HUES6 (cell line): ENCODE results near the gene HIGD2B.
"Not testable (repeated sequence)": the region's sequence is repeated elsewhere in the genome, so short reads cannot be mapped to it uniquely, and the experiment has no call there.

Experiments
- H3K27ac ChIP-seq: 2 replicates; pipeline ENCODE4 v1.7.0; 2013; ENCODE audit warnings: low read depth, mild to moderate bottlenecking, low read length, inconsistent platforms
- H3K27me3 ChIP-seq: 2 replicates; pipeline ENCODE4 v1.6.1; 2013; ENCODE audit warnings: low read length; ENCODE audit not compliant: control insufficient read depth, insufficient read depth
- H3K36me3 ChIP-seq: 2 replicates; pipeline ENCODE4 v1.6.1; 2013; ENCODE audit warnings: low read length; ENCODE audit not compliant: control insufficient read depth, insufficient read depth
- H3K4me1 ChIP-seq: 2 replicates; pipeline ENCODE4 v1.6.1; 2013; ENCODE audit warnings: low read length; ENCODE audit not compliant: control insufficient read depth, insufficient read depth
- H3K4me3 ChIP-seq: 2 replicates; pipeline ENCODE4 v1.5.1; 2013; ENCODE audit warnings: low read depth, low read length
- H3K9ac ChIP-seq: one replicate; pipeline ENCODE4 v1.6.1; 2013; ENCODE audit warnings: mild to moderate bottlenecking, low read length
- H3K9me3 ChIP-seq: 2 replicates; pipeline ENCODE4 v1.6.1; 2013; ENCODE audit warnings: low read depth, low read length; ENCODE audit not compliant: control insufficient read depth, insufficient read depth

Gene HIGD2B

DNA sequence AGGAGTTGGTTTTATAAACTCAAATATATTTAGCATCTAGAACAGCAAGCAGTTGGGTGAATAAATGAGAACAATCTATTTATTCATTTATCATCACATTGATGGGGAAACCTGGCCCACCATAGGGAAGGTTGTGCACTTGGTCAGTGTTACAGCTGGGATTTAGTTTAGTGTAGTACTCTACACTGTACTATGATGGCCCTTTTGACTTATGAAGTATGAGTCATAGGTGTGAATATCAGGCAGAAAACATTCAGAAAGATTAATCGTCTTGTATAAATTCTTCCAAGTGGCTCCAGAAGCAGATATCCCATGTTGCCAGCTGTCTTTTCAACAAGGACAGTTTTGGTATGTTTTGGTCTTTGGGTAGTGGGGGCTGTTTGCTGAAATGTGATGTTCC lies 38.0 kb upstream of the HIGD2B start:
- H3K27ac ChIP-seq: no peak overlapping the region

DNA sequence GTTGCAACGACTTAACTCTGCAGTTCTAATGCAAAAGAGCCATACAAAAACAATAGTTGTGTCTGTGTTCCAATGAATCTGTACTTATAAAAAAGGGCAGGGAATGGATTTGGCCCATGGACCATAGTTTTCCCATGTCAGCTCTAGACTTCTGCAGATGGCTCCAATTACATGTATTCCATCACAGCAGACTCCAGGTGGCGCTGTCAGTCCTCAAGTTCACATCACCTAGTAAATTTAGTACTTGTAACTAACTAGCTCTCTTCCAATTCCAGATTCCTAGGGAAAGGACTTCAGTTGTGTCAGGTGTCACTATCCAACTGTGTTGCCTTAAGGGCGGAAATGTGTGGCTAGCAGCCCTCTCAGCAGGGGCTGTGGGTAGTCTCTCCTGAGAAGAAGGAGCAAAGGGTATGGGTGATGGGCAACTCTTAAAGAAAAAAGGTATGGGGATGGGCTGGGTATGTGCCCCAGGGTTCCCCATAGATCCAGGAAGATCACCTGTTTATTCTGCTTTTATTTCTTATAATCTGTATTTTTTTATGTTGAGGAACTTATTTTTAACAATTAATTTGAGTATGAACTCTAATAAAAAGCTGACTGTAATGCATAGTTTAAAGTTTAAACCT lies 36.2 kb upstream of the HIGD2B start:
- Histone ChIP-seq H3K9me3 (no peaks in the 10 kb centered on the region), H3K27me3 (no peaks in the 10 kb centered on the region), H3K9ac (no peak overlapping the region), H3K4me3 (no peak overlapping the region), H3K27ac (no peak overlapping the region), H3K36me3 (peaks cover 17% of the 10 kb centered on the region), H3K4me1 (peaks cover 3% of the 10 kb centered on the region; the same call in 1 of the 2 replicates)

More for the DNA sequence above, 38.0 kb upstream of the HIGD2B start:
- no peak overlapping the region for H3K9ac ChIP-seq
- peaks cover 3% of the 10 kb centered on the region; the same call in 1 of the 2 replicates for H3K4me1 ChIP-seq
- peaks cover 8% of the 10 kb centered on the region; the same call in 1 of the 2 replicates for H3K36me3 ChIP-seq
- no peak overlapping the region for H3K4me3 ChIP-seq
- H3K9me3 ChIP-seq: no peaks in the 10 kb centered on the region
- no peaks in the 10 kb centered on the region for H3K27me3 ChIP-seq

DNA sequence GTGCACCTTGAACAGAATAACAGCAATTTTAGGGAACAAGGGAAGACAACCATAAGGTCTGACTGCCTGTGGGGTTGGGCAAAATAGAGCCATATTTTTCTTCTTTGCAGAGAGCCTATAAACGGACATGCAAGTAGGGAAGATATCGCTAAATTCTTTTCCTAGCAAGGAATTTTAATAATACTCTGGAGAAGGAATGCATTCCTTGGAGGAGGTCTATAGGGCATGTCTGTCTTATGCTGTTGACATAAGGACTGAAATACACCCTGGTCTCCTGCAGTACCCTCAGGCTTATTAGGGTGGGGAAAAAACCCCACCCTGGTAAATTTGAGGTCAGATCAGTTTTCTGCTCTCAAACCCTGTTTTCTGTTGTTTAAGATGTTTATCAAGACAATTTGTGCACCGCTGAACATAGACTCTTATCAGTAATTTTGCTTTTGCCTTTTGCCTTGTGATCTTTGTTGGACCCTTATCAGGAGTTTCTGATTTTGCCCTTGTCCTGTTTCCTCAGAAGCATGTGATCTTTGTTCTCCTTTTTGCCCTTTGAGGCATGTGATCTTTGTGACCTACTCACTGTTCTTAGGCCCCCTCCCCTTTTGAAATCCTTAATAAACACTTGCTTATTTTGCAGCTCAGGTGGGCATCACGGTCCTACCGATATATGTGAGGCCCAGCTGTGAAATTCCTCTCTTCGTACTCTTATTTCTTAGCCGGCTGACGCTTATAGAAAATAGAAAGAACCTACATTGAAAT lies 22.7 kb upstream of the HIGD2B start:
- not testable (repeated sequence) for H3K9ac ChIP-seq, H3K27ac ChIP-seq, H3K9me3 ChIP-seq, H3K4me1 ChIP-seq, H3K27me3 ChIP-seq, H3K4me3 ChIP-seq
- H3K36me3 ChIP-seq: peaks cover 20% of the 10 kb centered on the region

DNA sequence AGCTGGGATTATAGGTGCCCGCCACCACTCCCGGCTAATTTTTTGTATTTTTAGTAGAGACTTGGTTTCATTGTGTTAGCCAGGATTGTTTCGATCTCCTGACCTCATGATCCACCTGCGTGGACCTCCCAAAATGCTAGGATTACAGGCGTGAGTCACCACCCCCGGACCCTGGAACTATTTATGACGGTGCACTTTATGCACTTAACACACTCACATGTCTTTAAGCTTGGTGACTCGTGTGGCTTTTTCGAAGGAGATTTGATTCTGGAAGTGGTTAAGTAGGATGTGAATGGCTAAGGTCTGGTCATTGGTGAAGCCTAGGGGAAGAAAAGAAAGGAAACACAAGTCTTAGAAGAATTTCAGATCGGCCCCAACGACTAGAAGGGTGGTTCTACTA lies 20.3 kb upstream of the HIGD2B start:
- Histone ChIP-seq H3K4me1 (no peaks in the 10 kb centered on the region), H3K36me3 (peaks cover 2% of the 10 kb centered on the region; the same call in 1 of the 2 replicates), H3K27me3 (no peaks in the 10 kb centered on the region), H3K9ac (no peak overlapping the region), H3K9me3 (no peaks in the 10 kb centered on the region), H3K4me3 (no peak overlapping the region), H3K27ac (no peak overlapping the region)

DNA sequence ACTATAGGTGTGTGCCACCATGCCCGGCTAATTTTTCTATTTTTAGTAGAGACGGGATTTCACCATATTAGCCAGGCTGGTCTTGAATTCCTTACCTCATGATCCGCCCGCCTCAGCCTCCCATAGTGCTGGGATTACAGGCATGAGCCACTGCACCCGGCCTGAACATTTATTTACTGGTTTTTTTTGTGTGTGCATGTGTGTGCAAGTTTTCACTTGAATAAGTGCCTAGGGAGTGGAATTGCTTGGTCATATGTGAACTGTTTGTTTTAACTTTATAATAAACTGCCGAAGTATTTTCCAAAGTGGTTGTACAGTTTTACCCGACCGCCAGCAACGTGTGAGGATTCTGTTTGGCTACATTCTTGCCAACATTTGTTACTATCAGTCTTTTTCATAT lies 14.1 kb upstream of the HIGD2B start:
- H3K4me1 ChIP-seq: no peaks in the 10 kb centered on the region
- no peaks in the 10 kb centered on the region for H3K9me3 ChIP-seq
- no peak overlapping the region for H3K9ac ChIP-seq
- H3K27ac ChIP-seq: no peak overlapping the region
- H3K4me3 ChIP-seq: no peak overlapping the region
- H3K36me3 ChIP-seq: no peaks in the 10 kb centered on the region
- no peaks in the 10 kb centered on the region for H3K27me3 ChIP-seq

DNA sequence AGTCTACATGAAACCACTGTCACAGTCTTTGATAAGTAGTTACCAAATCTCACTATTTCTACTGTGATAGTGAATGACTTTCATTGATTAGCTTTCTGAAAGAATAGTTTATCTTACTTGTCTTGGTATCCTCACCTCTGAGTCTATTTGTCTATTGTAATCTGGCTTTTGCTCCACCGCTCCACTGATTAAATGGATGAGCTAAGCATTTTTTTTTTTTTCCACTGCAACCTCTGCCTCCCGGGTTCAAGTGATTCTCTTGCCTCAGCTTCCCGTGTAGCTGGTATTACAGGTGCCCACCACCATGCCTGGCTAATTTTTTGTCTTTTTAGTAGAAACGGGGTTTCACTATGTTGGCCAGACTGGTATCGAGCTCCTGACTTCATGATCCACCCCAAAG lies 13.0 kb upstream of the HIGD2B start:
- no peaks in the 10 kb centered on the region for H3K27me3 ChIP-seq
- H3K9ac ChIP-seq: no peak overlapping the region
- H3K36me3 ChIP-seq: no peaks in the 10 kb centered on the region
- H3K27ac ChIP-seq: no peak overlapping the region
- H3K4me1 ChIP-seq: no peaks in the 10 kb centered on the region
- H3K9me3 ChIP-seq: no peaks in the 10 kb centered on the region
- H3K4me3 ChIP-seq: no peak overlapping the region

DNA sequence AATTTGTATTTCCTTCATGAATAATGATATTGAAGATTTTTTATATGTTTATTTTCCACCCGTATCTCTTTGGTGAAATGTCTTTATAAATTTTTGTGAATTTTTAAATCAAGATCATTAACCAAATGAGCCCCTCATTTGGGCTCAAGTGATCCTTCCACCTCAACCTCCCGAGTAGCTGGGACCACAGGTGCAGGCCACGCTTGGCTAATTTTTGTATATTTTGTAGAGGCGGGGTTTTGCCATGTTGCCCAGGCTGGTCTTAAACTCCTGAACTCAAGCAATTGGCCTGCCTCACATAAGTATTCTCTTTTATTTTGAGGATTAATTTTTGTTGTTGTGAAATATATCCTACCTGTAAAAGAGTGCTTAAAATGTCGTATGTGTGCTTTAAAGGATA lies 5.0 kb upstream of the HIGD2B start:
- Histone ChIP-seq H3K36me3 (no peaks in the 10 kb centered on the region), H3K9me3 (no peaks in the 10 kb centered on the region), H3K9ac (no peak overlapping the region), H3K4me3 (no peak overlapping the region), H3K27me3 (no peaks in the 10 kb centered on the region), H3K27ac (no peak overlapping the region), H3K4me1 (no peaks in the 10 kb centered on the region)

DNA sequence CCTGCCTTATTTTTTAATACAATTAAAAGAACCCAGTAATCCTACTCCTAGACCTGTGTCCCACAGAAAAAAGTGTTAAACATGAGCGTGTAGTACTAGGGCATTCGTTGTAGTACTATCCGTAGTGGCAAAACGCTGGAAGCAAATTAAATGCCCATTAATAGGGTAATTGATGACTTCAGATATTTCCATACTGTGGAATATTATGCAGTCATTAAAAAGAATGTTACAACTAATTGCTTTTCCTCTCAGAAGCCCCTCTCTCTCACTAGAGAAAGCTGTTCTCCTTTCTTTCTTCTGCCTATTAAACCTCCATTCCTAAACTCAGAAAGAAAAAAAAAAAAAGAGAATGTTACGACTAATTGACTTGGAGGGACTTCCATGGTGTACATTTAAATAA lies 2.7 kb upstream of the HIGD2B start:
- H3K4me3 ChIP-seq: no peak overlapping the region
- H3K9ac ChIP-seq: no peak overlapping the region
- H3K36me3 ChIP-seq: no peaks in the 10 kb centered on the region
- no peaks in the 10 kb centered on the region for H3K9me3 ChIP-seq
- no peaks in the 10 kb centered on the region for H3K27me3 ChIP-seq
- H3K27ac ChIP-seq: no peak overlapping the region
- H3K4me1 ChIP-seq: 0 out of 2 replicates have a peak, but pooled peaks cover 4% of the 10 kb centered on the region

DNA sequence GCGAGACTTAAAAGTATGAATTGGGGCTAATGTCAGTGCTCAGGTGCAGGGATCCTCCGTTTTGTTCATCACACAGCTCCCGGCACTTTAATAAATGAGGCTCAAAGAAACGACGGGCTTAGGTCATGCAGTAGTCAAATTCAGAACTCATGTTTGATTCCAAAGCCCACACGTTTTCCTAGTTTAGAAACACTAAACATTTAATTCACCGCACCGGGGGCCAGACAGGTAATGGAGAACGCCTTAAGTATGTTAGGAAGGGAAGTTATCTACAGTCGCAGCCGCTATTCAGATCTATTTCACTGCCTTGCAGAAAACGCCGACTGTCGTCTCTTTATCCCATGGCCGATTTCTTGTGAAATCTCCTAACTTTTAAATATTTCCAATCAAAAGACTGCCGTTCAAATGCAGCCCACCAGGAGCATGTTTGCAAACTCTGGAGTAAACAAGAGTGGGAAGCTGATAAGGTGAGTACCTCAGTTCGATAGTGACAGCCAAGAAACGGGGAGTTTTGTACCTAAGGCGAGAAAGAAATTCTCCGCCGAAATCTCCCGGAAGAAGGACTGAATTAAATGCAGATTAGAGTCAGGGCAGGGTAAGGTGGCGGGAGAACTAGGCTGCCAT lies 569 bp downstream of the HIGD2B start:
- Histone ChIP-seq H3K4me3 (peak overlapping the region; percentile 96), H3K9me3 (no peaks in the 10 kb centered on the region), H3K4me1 (0 out of 2 replicates have a peak, but pooled peaks cover 4% of the 10 kb centered on the region), H3K9ac (peak overlapping the region; percentile 81), H3K27me3 (no peaks in the 10 kb centered on the region), H3K27ac (peak overlapping the region; percentile 72), H3K36me3 (no peaks in the 10 kb centered on the region)

DNA sequence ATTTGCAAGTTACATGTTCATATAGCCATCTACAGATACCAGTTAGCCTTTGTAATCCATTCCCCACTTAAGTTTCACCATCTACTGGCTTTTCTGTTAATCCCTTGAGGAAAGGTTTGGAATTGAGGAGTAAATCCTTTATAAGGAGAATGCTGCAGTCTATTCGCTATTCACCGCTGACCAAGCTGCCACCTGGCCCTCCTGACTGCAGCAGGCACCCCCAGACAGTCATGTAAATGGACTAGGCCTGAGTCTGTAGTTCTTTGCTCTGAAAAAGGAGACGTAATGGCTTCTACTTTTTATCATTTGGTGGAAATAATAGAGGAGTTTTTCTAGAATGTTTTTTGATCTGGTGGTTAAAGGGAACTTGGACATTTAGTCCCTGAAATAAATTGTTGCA lies 3.2 kb downstream of the HIGD2B start:
- 0 out of 2 replicates have a peak, but pooled peaks cover 4% of the 10 kb centered on the region for H3K4me1 ChIP-seq
- H3K36me3 ChIP-seq: no peaks in the 10 kb centered on the region
- H3K9ac ChIP-seq: no peak overlapping the region
- no peak overlapping the region for H3K4me3 ChIP-seq
- no peak overlapping the region for H3K27ac ChIP-seq
- no peaks in the 10 kb centered on the region for H3K9me3 ChIP-seq
- H3K27me3 ChIP-seq: no peaks in the 10 kb centered on the region

DNA sequence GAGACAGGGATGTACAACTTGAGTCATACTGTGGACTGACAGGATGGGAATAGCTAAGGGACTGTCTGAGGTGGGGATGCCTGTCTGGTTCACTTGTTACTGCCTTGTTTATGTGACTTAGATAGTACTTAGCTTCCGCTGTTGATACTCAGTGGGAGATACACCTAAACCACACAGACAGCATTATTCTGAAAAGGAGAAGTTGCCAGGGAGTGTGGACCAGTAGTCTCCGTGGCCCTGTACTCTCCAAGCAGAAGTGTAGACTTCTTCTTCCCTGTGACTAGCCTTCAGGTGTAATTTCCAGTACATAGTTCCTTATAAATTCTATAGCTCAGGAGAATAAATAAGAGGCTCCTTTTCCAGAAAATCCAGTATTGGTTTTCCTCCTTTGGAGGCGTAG lies 5.1 kb downstream of the HIGD2B start:
- Histone ChIP-seq H3K9ac (no peak overlapping the region), H3K4me3 (no peak overlapping the region), H3K27ac (no peak overlapping the region), H3K4me1 (0 out of 2 replicates have a peak, but pooled peaks cover 4% of the 10 kb centered on the region), H3K9me3 (no peaks in the 10 kb centered on the region), H3K36me3 (no peaks in the 10 kb centered on the region), H3K27me3 (no peaks in the 10 kb centered on the region)
